HepG2 (cell line): ENCODE measurements around the gene EIF4A3. TPM values are rescaled to one million over a fixed set of nuclear protein-coding genes. Genes with fewer than 3 reads are reported as not detected.

Experiments used
- ARID2 ChIP-seq: sonication (generic); formaldehyde crosslinking; IDR thresholded peaks from 2 replicates; pipeline ENCODE4 v1.8.1; 2022; ENCODE audit warnings: mild to moderate bottlenecking, missing genetic modification reagents, borderline replicate concordance
- BRCA1 ChIP-seq: sonication (generic); formaldehyde crosslinking; IDR thresholded peaks from 2 replicates; pipeline ENCODE4 v1.4.0; 2020; ENCODE audit warnings: missing genetic modification reagents
- FOXA1 ChIP-seq, 2 experiments: fragments of 450-650 bp in 1 of 2; sonication (generic) in 1 of 2; formaldehyde crosslinking in 1 of 2; IDR thresholded peaks; 2 replicates each; pipeline versions ENCODE4 v1.4.0 to v1.6.1; 2016 to 2020; ENCODE audit warnings: missing genetic modification reagents in 1 of 2
- HOXA3 ChIP-seq: sonication (generic); formaldehyde crosslinking; IDR thresholded peaks from 2 replicates; pipeline ENCODE4 v1.5.0; 2020; ENCODE audit warnings: missing genetic modification reagents
- HOXA7 ChIP-seq: sonication (generic); formaldehyde crosslinking; IDR thresholded peaks from 2 replicates; pipeline ENCODE4 v1.8.1; 2022; ENCODE audit warnings: mild to moderate bottlenecking, missing genetic modification reagents, moderate library complexity
- IRF2 ChIP-seq: IDR thresholded peaks from 2 replicates; pipeline ENCODE4 v1.6.1; 2018; ENCODE audit warnings: missing genetic modification reagents, missing compliant biosample characterization
- KAT2B ChIP-seq: fragments of 150-350 bp; IDR thresholded peaks from 2 replicates; pipeline ENCODE4 v1.6.1; 2014; ENCODE audit warnings: low read depth, low read length, borderline replicate concordance
- LCORL ChIP-seq, 2 experiments: fragments of 450-650 bp in 1 of 2; sonication (generic) in 1 of 2; formaldehyde crosslinking in 1 of 2; IDR thresholded peaks; 2 replicates each; pipeline versions ENCODE4 v1.5.0 to v1.6.1; 2017 to 2020; ENCODE audit warnings: antibody characterized with exemption in 1 of 2, missing genetic modification reagents in 1 of 2
- POLR2A ChIP-seq, 2 experiments: IDR thresholded peaks; 2 replicates each; pipeline ENCODE4 v1.6.1; 2011; ENCODE audit warnings: low read depth in 2 of 2, low read length in 2 of 2, mild to moderate bottlenecking in 1 of 2, moderate library complexity in 1 of 2; ENCODE audit not compliant: insufficient read depth in 1 of 2
- SP1 ChIP-seq, 2 experiments: fragments of 450-650 bp in 1 of 2; sonication (generic) in 1 of 2; formaldehyde crosslinking in 1 of 2; IDR thresholded peaks; 2 replicates each; pipeline versions ENCODE4 v1.4.0 to v1.6.1; 2016 to 2020; ENCODE audit warnings: missing genetic modification reagents in 1 of 2
- SPEN ChIP-seq: sonication (generic); formaldehyde crosslinking; IDR thresholded peaks from 2 replicates; pipeline ENCODE4 v1.5.1; 2020; ENCODE audit warnings: low read depth, mild to moderate bottlenecking, missing genetic modification reagents
- TBL1XR1 ChIP-seq: fragments of 150-350 bp; IDR thresholded peaks from 2 replicates; pipeline ENCODE4 v1.6.1; 2014; ENCODE audit warnings: borderline replicate concordance, low read length; ENCODE audit not compliant: partially characterized antibody
- TEAD2 ChIP-seq: sonication (generic); formaldehyde crosslinking; IDR thresholded peaks from 2 replicates; pipeline ENCODE4 v1.9.0; 2021; ENCODE audit warnings: missing genetic modification reagents
- YY1 ChIP-seq: IDR thresholded peaks from 2 replicates; pipeline ENCODE4 v1.6.1; 2011; ENCODE audit warnings: low read length, low read depth, moderate library complexity, mild to moderate bottlenecking; ENCODE audit not compliant: insufficient read depth, insufficient replicate concordance
- ZBTB7A ChIP-seq: sonication (generic); formaldehyde crosslinking; IDR thresholded peaks from 2 replicates; pipeline ENCODE4 v1.8.0; 2022; ENCODE audit warnings: mild to moderate bottlenecking, missing genetic modification reagents
- ZFX ChIP-seq: sonication (generic); formaldehyde crosslinking; IDR thresholded peaks from 2 replicates; pipeline ENCODE4 v1.4.0; 2020; ENCODE audit warnings: mild to moderate bottlenecking, low read depth, missing genetic modification reagents, moderate library complexity
- ZNF737 ChIP-seq: sonication (generic); formaldehyde crosslinking; IDR thresholded peaks from 2 replicates; pipeline ENCODE4 v1.5.0; 2020; ENCODE audit warnings: missing genetic modification reagents, mild to moderate bottlenecking, borderline replicate concordance
- ZNF883 ChIP-seq: sonication (generic); formaldehyde crosslinking; IDR thresholded peaks from 2 replicates; pipeline ENCODE4 v1.5.1; 2020; ENCODE audit warnings: mild to moderate bottlenecking, missing genetic modification reagents; ENCODE audit errors: not compliant biosample characterization
- ZNF891 ChIP-seq: sonication (generic); formaldehyde crosslinking; IDR thresholded peaks from 2 replicates; pipeline ENCODE4 v1.5.0; 2020; ENCODE audit warnings: mild to moderate bottlenecking, missing genetic modification reagents
- polyA plus RNA-seq, 8 experiments: library from polyadenylated mRNA; depleted of rRNA in 3 of 8; stranded (reverse) in 7 of 8; unstranded in 1 of 8; fragments of >200 nt; fragmentation: Illumina TruSeq in 4 of 8; extraction: Trizol in 4 of 8; gene quantifications; 2 replicates each; pipeline versions ENCODE4 v1.2.1 to v1.2.3, GENCODE V29; 2011 to 2016; ENCODE audit warnings: low read depth in 4 of 8, missing spikeins in 1 of 8, mixed read lengths in 1 of 8; ENCODE audit not compliant: insufficient read depth in 1 of 8
- total RNA-seq, 5 experiments: library from RNA; depleted of rRNA; stranded (reverse); fragments of >200 nt; fragmentation: Illumina TruSeq; extraction: Trizol; gene quantifications; 2 replicates each; pipeline ENCODE4 v1.2.3, GENCODE V29; 2016; ENCODE audit warnings: low read depth in 1 of 5
- TF ChIP-seq, protein P1 (sequence below): sonication (generic); formaldehyde crosslinking; IDR thresholded peaks from 2 replicates; pipeline ENCODE4 v1.4.0; 2020; ENCODE audit warnings: missing genetic modification reagents
- TF ChIP-seq, protein P2 (sequence below): IDR thresholded peaks from 2 replicates; pipeline ENCODE4 v1.6.1; 2012; ENCODE audit warnings: inconsistent platforms
- TF ChIP-seq, protein P3 (sequence below): sonication (generic); formaldehyde crosslinking; IDR thresholded peaks from 2 replicates; pipeline ENCODE4 v1.9.0; 2022; ENCODE audit warnings: low read depth, missing genetic modification reagents
- TF ChIP-seq, protein P4 (sequence below): IDR thresholded peaks from 2 replicates; pipeline ENCODE4 v1.6.1; 2016; ENCODE audit warnings: control low read depth
- TF ChIP-seq, protein P5 (sequence below): sonication (generic); formaldehyde crosslinking; IDR thresholded peaks from 2 replicates; pipeline ENCODE4 v1.4.0; 2020; ENCODE audit warnings: mild to moderate bottlenecking, missing genetic modification reagents
- TF ChIP-seq, protein P6 (sequence below): sonication (generic); formaldehyde crosslinking; IDR thresholded peaks from 2 replicates; pipeline ENCODE4 v1.4.0; 2020; ENCODE audit warnings: mild to moderate bottlenecking, missing genetic modification reagents

The EIF4A3 gene
- total and polyA plus RNA-seq, 2 of the 13 experiments (the other 11 are each of a cell fraction or from before 2014, with no cell fraction given) = 145 to 187 TPM

DNA sequence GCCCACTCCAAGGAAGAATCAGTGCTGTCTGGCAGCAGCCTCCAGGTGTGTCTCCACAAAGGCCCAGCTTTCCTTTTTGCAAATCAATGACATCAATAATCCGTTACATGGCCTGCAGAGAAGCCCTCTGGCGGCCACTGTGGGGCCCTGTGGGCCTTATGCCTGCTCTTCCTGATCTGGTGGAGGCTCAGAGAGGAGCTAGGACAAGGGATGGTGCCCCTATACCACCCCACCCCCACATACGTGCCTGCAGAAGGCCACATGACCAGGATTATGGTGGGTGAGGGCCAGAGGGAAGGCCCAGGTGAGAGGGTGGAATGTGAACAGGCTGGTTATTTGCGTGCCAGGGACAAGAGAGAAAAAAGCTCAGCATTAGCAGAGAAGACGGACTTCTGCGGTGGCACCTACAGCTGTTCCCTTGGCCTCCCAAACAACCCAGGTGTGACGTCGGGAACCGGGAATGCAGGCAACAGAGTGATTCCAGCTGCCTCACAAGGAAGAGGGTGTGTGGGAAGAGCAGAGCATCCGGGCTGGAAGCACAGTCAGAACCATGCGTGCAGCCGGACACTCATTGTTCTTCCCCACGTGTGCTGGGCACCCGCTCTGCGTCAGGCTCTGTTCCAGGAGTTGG lies 22.5 kb downstream of the EIF4A3 start (continued):
- TF ChIP-seq HOXA7 (CRISPR knock-in tag) (0 out of 2 replicates have a peak, but pooled peaks have one; percentile 41), POLR2A (IDR thresholded peaks at IDR 0.05; ENCODE audit: insufficient read depth in 1 of 2, low read depth in 2 of 2, low read length in 2 of 2) (no peak), SPEN (CRISPR knock-in tag) (no peak), ARID2 (no peak), TEAD2 (CRISPR knock-in tag) (no peak), KAT2B (peak; percentile 90), FOXA1 (IDR thresholded peaks at IDR 0.05) (no peak), FOXA1 (CRISPR knock-in tag; IDR thresholded peaks at IDR 0.05) (no peak), YY1 (peak; percentile 50), BRCA1 (no peak), ZNF891 (CRISPR knock-in tag) (peak; percentile 35; the same call in 1 of the 2 replicates), ZNF737 (CRISPR knock-in tag) (no peak), IRF2 (peak; percentile 39; the same call in 1 of the 2 replicates), SP1 (IDR thresholded peaks at IDR 0.05) (no peak), SP1 (CRISPR knock-in tag; IDR thresholded peaks at IDR 0.05) (no peak), TBL1XR1 (no peak), ZFX (CRISPR knock-in tag) (peak; percentile 73), LCORL (IDR thresholded peaks at IDR 0.05) (no peak), LCORL (CRISPR knock-in tag; IDR thresholded peaks at IDR 0.05) (0 out of 2 replicates have a peak, but pooled peaks have one; percentile 31), HOXA3 (peak; percentile 45; the same call in 1 of the 2 replicates), ZBTB7A (CRISPR knock-in tag) (no peak), ZNF883 (CRISPR knock-in tag) (no peak)
- TF ChIP-seq, protein P1, sequence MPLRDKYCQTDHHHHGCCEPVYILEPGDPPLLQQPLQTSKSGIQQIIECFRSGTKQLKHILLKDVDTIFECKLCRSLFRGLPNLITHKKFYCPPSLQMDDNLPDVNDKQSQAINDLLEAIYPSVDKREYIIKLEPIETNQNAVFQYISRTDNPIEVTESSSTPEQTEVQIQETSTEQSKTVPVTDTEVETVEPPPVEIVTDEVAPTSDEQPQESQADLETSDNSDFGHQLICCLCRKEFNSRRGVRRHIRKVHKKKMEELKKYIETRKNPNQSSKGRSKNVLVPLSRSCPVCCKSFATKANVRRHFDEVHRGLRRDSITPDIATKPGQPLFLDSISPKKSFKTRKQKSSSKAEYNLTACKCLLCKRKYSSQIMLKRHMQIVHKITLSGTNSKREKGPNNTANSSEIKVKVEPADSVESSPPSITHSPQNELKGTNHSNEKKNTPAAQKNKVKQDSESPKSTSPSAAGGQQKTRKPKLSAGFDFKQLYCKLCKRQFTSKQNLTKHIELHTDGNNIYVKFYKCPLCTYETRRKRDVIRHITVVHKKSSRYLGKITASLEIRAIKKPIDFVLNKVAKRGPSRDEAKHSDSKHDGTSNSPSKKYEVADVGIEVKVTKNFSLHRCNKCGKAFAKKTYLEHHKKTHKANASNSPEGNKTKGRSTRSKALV (CRISPR knock-in tag) = no peak
- TF ChIP-seq, protein P2, sequence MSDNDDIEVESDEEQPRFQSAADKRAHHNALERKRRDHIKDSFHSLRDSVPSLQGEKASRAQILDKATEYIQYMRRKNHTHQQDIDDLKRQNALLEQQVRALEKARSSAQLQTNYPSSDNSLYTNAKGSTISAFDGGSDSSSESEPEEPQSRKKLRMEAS = peak; percentile 14
- TF ChIP-seq, protein P3, sequence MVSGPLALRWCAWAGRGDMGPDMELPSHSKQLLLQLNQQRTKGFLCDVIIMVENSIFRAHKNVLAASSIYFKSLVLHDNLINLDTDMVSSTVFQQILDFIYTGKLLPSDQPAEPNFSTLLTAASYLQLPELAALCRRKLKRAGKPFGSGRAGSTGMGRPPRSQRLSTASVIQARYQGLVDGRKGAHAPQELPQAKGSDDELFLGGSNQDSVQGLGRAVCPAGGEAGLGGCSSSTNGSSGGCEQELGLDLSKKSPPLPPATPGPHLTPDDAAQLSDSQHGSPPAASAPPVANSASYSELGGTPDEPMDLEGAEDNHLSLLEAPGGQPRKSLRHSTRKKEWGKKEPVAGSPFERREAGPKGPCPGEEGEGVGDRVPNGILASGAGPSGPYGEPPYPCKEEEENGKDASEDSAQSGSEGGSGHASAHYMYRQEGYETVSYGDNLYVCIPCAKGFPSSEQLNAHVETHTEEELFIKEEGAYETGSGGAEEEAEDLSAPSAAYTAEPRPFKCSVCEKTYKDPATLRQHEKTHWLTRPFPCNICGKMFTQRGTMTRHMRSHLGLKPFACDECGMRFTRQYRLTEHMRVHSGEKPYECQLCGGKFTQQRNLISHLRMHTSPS (CRISPR knock-in tag) = no peak
- TF ChIP-seq, protein P4, sequence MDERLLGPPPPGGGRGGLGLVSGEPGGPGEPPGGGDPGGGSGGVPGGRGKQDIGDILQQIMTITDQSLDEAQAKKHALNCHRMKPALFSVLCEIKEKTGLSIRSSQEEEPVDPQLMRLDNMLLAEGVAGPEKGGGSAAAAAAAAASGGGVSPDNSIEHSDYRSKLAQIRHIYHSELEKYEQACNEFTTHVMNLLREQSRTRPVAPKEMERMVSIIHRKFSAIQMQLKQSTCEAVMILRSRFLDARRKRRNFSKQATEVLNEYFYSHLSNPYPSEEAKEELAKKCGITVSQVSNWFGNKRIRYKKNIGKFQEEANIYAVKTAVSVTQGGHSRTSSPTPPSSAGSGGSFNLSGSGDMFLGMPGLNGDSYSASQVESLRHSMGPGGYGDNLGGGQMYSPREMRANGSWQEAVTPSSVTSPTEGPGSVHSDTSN = no peak
- TF ChIP-seq, protein P5, sequence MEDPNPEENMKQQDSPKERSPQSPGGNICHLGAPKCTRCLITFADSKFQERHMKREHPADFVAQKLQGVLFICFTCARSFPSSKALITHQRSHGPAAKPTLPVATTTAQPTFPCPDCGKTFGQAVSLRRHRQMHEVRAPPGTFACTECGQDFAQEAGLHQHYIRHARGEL (CRISPR knock-in tag) = no peak
- TF ChIP-seq, protein P6, sequence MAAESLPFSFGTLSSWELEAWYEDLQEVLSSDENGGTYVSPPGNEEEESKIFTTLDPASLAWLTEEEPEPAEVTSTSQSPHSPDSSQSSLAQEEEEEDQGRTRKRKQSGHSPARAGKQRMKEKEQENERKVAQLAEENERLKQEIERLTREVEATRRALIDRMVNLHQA (CRISPR knock-in tag) = no peak
